Effector CD4-positive, alpha-beta T cell (primary cell): ENCODE results near the gene ACP5.

Source experiments
- DNase-seq: peaks from one replicate; pipeline ENCODE4 v3.0.0-alpha.2; 2020

ACP5 gene

DNA sequence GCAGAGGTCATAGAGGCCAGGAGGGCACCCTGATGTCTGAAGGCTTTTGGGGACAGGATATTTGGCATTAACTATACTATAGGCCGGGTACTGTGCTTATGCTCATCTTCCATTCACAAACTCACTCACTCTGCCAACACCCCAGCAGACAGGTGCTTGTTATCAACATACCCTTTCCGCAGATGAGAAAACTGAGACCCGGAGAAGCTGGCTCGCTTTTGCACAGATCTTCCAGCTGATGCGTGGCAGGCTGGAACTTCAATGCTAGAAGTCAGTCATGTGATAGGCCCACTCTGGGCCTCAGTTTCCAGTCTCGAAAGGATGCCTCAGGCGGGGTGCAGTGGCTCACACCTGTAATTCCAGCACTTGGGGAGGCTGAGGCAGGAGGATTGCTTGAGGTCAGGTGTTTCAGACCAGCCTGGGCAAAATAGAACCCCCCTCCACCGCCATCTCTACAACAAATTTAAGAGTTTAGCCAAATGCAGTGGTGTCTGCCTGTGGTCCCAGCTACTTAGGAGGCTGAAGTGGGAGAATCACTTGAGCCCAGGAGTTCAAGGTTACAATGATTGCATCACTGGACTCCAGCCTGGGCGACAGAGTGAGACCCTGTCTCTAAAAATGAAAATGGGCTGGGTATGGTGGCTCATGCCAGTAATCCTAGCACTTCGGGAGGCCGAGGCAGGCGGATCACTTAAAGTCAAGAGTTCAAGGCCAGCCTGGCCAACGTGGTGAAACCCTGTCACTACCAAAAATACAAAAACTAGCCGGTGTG lies 29.3 kb downstream of the ACP5 start:
- DNase-seq, result no peak

DNA sequence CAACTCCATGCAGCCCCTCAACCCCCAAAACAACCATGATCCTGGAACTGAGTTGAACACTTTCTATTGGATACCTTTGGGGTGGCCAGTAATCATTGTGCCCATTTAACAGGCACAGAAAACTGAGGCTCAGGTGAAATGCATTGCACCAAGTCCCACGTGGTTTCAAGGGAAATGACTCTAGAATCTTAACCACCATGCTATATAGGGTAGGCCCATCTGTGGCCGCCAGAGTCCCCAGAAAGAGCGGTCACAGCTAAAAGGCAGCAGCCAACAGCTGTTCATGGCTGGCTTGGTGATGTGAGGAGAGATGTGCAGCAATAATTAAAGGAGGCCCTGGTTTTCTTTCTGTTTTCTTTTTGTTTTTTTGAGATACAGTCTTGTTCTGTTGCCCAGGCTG lies 36.2 kb downstream of the ACP5 start:
- no peak for DNase-seq

DNA sequence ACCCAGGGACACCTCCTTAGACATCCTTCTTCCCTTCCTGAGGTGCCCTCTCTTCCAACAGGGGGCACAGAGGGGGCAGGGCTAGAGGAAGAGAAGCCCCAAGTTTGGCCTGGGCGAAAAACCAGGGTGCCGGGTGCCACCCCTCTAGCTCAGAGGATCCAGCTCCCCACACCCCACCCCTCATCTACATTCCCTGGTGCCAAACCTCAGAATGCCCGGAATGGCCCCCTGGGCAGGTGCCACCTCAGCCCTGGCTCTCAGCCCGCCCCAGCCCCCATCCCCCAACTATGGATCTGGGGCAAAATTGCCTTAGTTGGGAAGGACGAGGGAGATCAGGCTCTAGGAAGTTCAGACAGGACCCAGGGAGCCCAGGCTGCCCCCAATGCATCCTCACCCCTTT lies 36.8 kb downstream of the ACP5 start:
- no peak for DNase-seq

DNA sequence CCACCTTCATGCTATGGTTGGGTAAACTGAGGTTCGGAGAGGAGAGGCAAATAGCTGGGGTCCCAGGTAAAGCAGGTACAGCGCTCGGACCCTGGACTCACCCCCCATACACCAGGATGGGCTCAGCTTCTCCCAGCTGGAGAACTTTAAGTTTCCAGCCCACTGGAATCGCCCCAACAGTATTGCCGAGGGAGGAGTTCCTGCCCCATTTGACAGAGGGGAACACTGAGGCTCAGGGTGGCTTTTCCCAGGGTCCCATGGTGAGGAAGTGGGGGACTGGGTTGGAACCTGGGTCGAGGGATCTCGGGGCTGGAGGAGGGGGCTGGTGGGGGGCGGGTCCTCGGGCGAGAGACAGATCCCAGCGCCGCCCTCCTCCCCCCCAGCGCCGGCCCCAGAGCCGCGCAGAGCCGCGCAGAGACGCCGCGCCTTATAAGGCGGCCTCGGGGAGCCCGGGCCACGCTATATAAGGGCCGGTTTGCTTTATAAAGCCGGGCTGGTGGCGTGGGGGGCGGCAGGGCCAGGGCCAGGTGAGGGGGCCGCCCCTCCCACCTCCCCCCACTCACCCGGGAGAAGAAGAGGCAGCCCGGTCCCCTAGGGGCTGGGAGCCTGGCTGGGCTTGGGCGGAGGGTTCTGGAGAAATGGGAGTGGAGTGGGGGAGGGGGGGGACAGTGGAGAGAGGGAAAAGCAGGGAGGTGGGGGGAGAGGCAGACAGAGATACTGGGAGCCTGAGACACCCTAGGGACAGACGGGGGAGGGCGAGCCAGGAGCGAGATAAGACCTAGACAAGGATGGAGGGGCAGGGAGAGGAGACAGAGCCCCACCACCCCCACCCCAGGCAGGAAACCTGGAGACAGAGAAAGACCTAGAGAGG lies 37.7 kb downstream of the ACP5 start:
- DNase-seq, result no peak

DNA sequence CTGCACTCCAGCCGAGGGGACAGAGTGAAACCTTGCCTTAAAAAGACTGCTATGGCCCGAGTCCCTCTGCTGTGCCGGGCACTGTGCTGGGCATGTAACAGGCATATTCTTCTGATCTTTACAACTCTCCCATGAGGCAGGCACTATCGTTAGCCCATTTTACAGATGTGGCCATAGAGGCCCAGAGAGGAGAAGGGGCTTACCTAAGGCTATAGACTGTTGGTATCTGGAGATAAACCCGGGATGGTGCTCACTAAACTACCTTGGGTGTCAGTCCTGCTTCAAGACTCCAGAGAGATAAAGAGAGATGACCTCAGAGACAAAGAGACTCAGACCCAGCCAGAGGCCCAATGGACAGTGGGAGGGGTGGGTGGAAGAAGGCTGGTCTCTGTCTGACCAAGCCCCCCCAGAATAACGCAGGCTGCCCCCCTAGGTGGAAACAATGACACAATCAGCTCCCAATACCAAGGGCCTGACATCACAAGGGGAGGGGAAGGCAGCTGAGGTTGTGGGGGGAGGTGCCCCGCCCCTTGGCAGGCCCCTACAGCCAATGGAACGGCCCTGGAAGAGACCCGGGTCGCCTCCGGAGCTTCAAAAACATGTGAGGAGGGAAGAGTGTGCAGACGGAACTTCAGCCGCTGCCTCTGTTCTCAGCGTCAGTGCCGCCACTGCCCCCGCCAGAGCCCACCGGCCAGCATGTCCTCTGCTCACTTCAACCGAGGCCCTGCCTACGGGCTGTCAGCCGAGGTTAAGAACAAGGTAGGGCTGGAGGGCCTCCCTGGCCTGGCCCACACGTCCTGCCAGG lies 39.0 kb downstream of the ACP5 start, which contains the start of gene CNN1:
Gene CNN1 (plus strand): TSS at position 620 of the 805 bp plus-strand sequence. CDS start 77 bp downstream, at position 697.
- DNase-seq, result no peak

- peak; percentile 72 for DNase-seq
Observed at GRCh38 chr19:11535792-11536595, 41.5 kb downstream of the ACP5 start.

DNA sequence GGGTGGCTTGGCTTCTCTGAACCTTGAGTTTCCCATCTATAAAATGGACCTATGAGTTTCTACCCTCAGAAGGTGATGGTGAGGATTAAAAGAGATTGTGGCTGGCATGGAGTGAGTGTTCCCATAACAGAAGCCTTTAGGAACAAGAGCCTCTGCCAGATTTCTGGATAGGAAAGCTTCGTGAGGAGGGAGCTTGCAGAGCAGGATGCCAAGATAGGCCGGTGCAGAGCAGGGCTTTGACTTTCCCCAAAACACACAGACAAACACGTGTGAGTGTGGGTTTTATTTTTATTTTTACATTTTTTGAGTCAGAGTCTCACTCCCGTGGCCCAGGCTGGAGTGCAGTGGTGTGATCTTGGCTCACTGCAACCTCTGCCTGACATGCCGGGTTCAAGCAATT lies 42.5 kb downstream of the ACP5 start:
- no peak for DNase-seq

DNA sequence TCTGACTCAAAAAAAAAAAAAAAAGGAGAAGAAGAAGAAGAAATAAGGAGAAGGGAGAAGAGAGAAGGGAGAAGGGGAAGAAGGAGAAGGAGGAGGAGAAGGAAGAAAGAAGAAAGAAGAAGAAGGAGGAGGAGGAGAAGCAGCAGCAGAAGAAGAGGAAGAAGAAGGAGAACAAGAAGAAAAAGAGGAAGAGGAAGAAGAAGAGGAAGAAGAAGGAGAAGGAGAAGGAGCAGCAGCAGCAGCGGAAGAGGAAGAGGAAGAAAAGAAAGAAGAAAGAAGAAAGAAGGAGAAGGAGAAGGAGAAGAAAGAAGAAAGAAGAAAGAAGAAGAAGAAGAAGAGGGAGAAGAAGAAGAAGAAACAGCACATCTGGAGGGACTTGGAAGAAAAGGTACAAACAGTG lies 42.9 kb downstream of the ACP5 start:
- DNase-seq, result no peak

GRCh38 chr19:11530432-11530831 lies 47.0 kb downstream of the ACP5 start:
- DNase-seq, result no peak

DNA sequence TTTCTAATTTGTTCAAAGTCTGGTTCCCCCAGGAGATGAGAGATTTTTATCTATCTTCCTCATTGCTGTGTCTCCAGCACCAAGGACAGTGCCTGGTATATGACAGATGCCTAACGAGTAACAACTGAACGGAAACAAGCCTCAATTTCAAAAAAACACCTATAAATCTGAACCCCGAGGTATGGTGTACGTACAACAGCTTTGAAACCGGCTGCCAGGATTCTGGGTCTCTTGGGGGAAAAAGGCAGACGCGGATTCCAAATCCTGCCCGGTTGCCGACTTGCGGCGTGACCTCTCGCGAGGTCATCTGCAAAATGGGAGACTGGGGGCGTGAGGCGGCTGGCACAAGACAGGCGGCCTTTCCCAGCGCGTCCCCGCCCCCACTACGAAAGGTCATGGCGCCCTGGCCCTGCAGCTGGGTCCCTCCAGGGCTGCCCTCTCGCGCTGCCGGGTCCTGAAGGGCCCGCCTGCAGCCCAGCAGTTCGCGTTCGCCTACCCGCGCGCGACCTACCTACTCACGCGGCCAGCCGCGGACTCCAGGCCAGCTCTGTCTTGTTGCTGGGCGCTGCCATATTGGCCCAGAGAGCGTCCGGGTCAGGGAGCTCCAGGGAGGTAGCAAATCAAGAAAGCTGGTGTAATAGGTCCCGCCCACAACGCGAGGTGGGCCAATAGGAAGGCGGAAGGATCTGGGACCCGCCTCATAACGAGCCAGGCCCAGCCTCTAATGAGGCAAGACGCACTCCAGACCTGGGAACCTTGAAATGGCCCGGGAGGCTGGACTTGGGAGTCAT lies 48.7 kb downstream of the ACP5 start, which contains the start of gene ECSIT:
Gene ECSIT (minus strand): TSS at position 584 of the 791 bp plus-strand sequence. CDS start 9,964 bp downstream, outside the sequence.
- DNase-seq, result peak; percentile 85
